Brain microvascular endothelial cell (primary cell): ENCODE data around the gene NMNAT2.

Source experiments
- DNase-seq: peaks from one replicate; pipeline ENCODE4 v3.0.0-alpha.2; 2020
- H3K27ac ChIP-seq: fragments of 250-450 bp; sonication (Bioruptor Pico); 2 replicates; pipeline ENCODE4 v1.5.1; 2020; ENCODE audit warnings: mild to moderate bottlenecking, moderate library complexity
- H3K27me3 ChIP-seq: fragments of 250-450 bp; sonication (Bioruptor Pico); replicated peaks from 2 replicates; pipeline ENCODE4 v1.5.1; 2020; ENCODE audit warnings: mild to moderate bottlenecking
- H3K36me3 ChIP-seq: fragments of 250-450 bp; sonication (Bioruptor Pico); replicated peaks from 2 replicates; pipeline ENCODE4 v1.5.1; 2020; ENCODE audit warnings: mild to moderate bottlenecking
- H3K4me3 ChIP-seq: 2 replicates; pipeline ENCODE4 v1.5.1; 2011; ENCODE audit warnings: low read depth, mild to moderate bottlenecking, control low read depth, low read length, moderate library complexity
- CTCF ChIP-seq: IDR thresholded peaks from 2 replicates; pipeline ENCODE4 v1.5.1; 2011; ENCODE audit warnings: low read depth, mild to moderate bottlenecking, moderate library complexity, low read length, control low read depth, inconsistent platforms; ENCODE audit errors: missing control alignments
- in situ Hi-C: cut with HindIII; loops from 2 replicates; pipeline ENCODE4 v1.10.0; 2017; ENCODE audit warnings: low sequenced_read_pairs, low pct_ligation_motif_present

Gene NMNAT2

GRCh38 chr1:183444243-183444642 is 26.1 kb upstream of the NMNAT2 start:
- in situ Hi-C loops: no loop called here
- TF ChIP-seq CTCF: no peak
- Histone ChIP-seq H3K4me3 (no peak overlapping the region), H3K36me3 (no peaks in the 10 kb centered on the region), H3K27me3 (no peaks in the 10 kb centered on the region), H3K27ac (no peak overlapping the region)
- peak; percentile 25 for DNase-seq

GRCh38 chr1:183443466-183443865 is 25.3 kb upstream of the NMNAT2 start:
- TF ChIP-seq CTCF: no peak
- no peak overlapping the region for H3K4me3 ChIP-seq
- in situ Hi-C loops: no loop called here
- no peak overlapping the region for H3K27ac ChIP-seq
- no peaks in the 10 kb centered on the region for H3K27me3 ChIP-seq
- no peak for DNase-seq
- no peaks in the 10 kb centered on the region for H3K36me3 ChIP-seq

- no peak overlapping the region for H3K27ac ChIP-seq
- no peaks in the 10 kb centered on the region for H3K27me3 ChIP-seq
- no peak for DNase-seq
- in situ Hi-C loops: no loop called here
- no peaks in the 10 kb centered on the region for H3K36me3 ChIP-seq
- no peak for TF ChIP-seq CTCF
- no peak overlapping the region for H3K4me3 ChIP-seq
These were observed 24.8 kb upstream of the NMNAT2 start for GRCh38 chr1:183443011-183443410.

- no peaks in the 10 kb centered on the region for H3K36me3 ChIP-seq
- no peak overlapping the region for H3K4me3 ChIP-seq
- no peak for DNase-seq
- in situ Hi-C loops: no loop called here
- no peak for TF ChIP-seq CTCF
- H3K27me3 ChIP-seq: no peaks in the 10 kb centered on the region
- H3K27ac ChIP-seq: no peak overlapping the region
These were observed 19.9 kb upstream of the NMNAT2 start for GRCh38 chr1:183438060-183438459.

- no peaks in the 10 kb centered on the region for H3K36me3 ChIP-seq
- TF ChIP-seq CTCF: no peak
- no peak overlapping the region for H3K27ac ChIP-seq
- no peak for DNase-seq
- in situ Hi-C loops: no loop called here
- no peaks in the 10 kb centered on the region for H3K27me3 ChIP-seq
- H3K4me3 ChIP-seq: no peak overlapping the region
These were observed 17.3 kb upstream of the NMNAT2 start for GRCh38 chr1:183435497-183435896.

- in situ Hi-C loops: no loop called here
- no peak for TF ChIP-seq CTCF
- no peak for DNase-seq
- H3K36me3 ChIP-seq: no peaks in the 10 kb centered on the region
- no peak overlapping the region for H3K27ac ChIP-seq
- no peaks in the 10 kb centered on the region for H3K27me3 ChIP-seq
- no peak overlapping the region for H3K4me3 ChIP-seq
These were observed 15.5 kb upstream of the NMNAT2 start for GRCh38 chr1:183433703-183434102.
